BLaER1 treated with 17β-estradiol and CSF1 and Interleukin-3, amounts not matched to agents 10 nM and 100 nM (cell line): ENCODE results near the gene POLR2H.

Source experiments
- H3K27ac ChIP-seq, 11 experiments: shearing (Covaris generic); formaldehyde crosslinking; 2 replicates each; pipeline ENCODE4 v1.8.1; 2022
- H3K27me3 ChIP-seq, 11 experiments: shearing (Covaris generic); formaldehyde crosslinking; 2 replicates each; pipeline ENCODE4 v1.8.1; 2022
- H3K36me3 ChIP-seq, 11 experiments: shearing (Covaris generic); formaldehyde crosslinking; 2 replicates each; pipeline ENCODE4 v1.8.1; 2022
- H3K4me1 ChIP-seq, 10 experiments: shearing (Covaris generic); formaldehyde crosslinking; 2 replicates each; pipeline ENCODE4 v1.8.1; 2022
- H3K4me2 ChIP-seq, 11 experiments: shearing (Covaris generic); formaldehyde crosslinking; 2 replicates each; pipeline ENCODE4 v1.8.1; 2022
- H3K4me3 ChIP-seq, 10 experiments: shearing (Covaris generic); formaldehyde crosslinking; 2 replicates each; pipeline ENCODE4 v1.8.1; 2022
- H3K9ac ChIP-seq, 11 experiments: shearing (Covaris generic); formaldehyde crosslinking; 2 replicates each; pipeline ENCODE4 v1.8.1; 2022
- H3K9me3 ChIP-seq, 11 experiments: shearing (Covaris generic); formaldehyde crosslinking; replicated peaks in 1 of 11; 2 replicates each; pipeline ENCODE4 v1.8.1; 2022
- H4K20me1 ChIP-seq, 11 experiments: shearing (Covaris generic); formaldehyde crosslinking; 2 replicates each; pipeline ENCODE4 v1.8.1; 2022
- Cebpa-rat ChIP-seq, 11 experiments: shearing (Covaris generic); IDR thresholded peaks; 2 replicates each; pipeline ENCODE4 v1.8.1; 2022

The POLR2H gene

DNA sequence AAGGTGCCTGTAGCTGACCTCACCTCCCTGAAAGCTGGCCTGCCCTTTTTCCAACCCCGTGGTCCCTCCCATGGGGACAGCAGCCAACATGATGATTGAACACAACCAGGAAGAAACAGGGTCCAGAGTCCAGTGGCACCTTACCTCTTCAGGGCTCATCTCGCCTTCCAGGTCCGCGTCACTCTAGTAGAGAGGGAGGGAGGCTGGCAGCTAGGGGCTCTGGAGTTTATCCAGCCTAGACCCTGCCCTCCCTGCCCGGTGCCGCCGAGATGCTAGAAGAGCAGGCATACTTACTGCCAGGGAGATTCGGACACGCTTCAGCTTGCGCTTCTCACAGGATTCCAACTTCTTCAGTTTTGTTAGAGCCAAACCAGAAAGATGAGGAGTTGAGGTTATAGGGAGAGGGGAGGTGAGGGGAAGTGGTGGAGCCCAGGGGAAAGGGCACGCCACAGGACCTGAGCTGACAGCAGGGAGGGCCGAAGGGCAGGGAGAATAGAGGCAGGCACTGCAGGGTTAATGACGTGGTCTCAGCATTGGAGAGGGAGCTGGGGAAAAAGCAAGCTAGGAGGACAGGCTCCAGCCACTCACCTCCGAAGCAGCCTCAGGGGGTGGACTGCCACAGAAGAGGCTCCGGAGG, 9.2 kb upstream of the POLR2H start:
- no peak overlapping the region for H3K27ac ChIP-seq
- no peak overlapping the region for H3K4me2 ChIP-seq
- H3K9ac ChIP-seq = 0 out of 22 replicates have a peak overlapping the region, but pooled peaks of 2 of the 11 experiments have one; percentile 24 to 31
- H3K27me3 ChIP-seq = no peaks in the 10 kb centered on the region
- peaks cover 0 to 12% (median 0%) of the 10 kb centered on the region in 11 experiments; a peak in 4 of 22 replicates for H4K20me1 ChIP-seq
- H3K4me3 ChIP-seq = no peak overlapping the region
- no peaks in the 10 kb centered on the region for H3K9me3 ChIP-seq
- TF ChIP-seq Cebpa-rat (IDR thresholded peaks at IDR 0.05) = no peak
- peaks cover 12 to 58% (median 40%) of the 10 kb centered on the region in 11 experiments; a peak in 20 of 22 replicates for H3K36me3 ChIP-seq
- H3K4me1 ChIP-seq = peaks cover 0 to 23% (median 5%) of the 10 kb centered on the region in 10 experiments; a peak in 9 of 20 replicates

DNA sequence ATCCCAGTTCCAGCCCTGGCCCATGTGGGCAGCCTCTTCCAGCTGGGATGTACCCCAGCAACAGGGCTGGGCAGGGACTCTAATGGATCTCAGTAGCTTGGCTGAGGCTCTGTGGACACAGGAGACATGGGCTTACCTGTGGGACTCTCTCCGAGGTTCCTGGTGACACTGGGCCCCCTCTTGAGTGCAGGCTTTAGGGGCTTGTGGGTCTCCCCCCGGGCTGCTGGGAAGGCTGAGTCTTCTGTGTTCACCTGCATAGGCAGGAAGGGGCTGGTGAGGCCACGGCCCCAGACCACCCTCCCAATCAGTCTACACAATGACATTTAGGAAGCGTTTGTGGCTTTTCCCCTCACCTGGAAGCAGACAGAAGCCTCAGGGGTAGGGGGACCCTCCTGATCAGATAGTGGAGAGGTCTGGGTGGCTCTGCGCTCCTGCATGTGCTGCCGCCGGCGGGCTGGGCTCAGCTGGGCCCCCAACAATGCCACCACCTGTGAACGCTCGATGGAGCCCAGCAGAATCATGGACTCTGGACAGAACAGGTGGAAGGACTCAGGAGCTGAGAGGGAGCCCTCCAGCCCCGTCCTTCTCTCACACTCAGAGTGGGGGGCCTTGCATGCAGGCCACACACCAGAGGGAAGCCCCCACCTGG, 8.5 kb upstream of the POLR2H start:
- H3K9me3 ChIP-seq = no peaks in the 10 kb centered on the region
- peak overlapping the region in 1 of 11 experiments; percentile 24; a peak in 1 of 22 replicates for H3K9ac ChIP-seq
- H4K20me1 ChIP-seq = peaks cover 0 to 12% (median 0%) of the 10 kb centered on the region in 11 experiments; a peak in 4 of 22 replicates
- peaks cover 12 to 66% (median 42%) of the 10 kb centered on the region in 11 experiments; a peak in 20 of 22 replicates for H3K36me3 ChIP-seq
- no peak for TF ChIP-seq Cebpa-rat (IDR thresholded peaks at IDR 0.05)
- H3K4me3 ChIP-seq = no peak overlapping the region
- H3K4me2 ChIP-seq = no peak overlapping the region
- no peak overlapping the region for H3K27ac ChIP-seq
- peaks cover 0 to 15% (median 5%) of the 10 kb centered on the region in 10 experiments; a peak in 8 of 20 replicates for H3K4me1 ChIP-seq
- H3K27me3 ChIP-seq = no peaks in the 10 kb centered on the region

DNA sequence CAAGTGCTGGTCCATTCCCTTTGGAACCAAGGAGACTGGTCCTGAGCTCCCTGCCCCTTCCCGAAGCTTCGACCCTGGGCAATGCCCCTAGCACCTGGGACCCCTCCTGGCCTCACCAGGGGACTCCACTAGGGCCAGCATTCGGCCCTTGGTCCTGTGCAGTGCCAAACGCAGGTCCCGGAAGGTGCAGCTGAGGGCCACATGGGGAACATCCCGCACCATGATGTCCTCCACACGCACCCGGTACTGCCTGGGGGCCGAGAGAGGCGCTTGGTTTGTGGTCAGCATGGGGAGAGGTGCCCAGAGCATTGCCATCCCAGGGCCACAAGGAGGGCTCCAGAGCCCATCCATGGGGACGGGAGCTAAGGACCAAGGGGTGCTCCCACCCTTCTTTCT, 8.0 kb upstream of the POLR2H start:
- Histone ChIP-seq H3K4me1 (peaks cover 0 to 13% (median 5%) of the 10 kb centered on the region in 10 experiments; a peak in 8 of 20 replicates), H3K4me2 (peak overlapping the region in 1 of 11 experiments; percentile 35; a peak in 1 of 22 replicates)
- no peak for TF ChIP-seq Cebpa-rat (IDR thresholded peaks at IDR 0.05)

DNA sequence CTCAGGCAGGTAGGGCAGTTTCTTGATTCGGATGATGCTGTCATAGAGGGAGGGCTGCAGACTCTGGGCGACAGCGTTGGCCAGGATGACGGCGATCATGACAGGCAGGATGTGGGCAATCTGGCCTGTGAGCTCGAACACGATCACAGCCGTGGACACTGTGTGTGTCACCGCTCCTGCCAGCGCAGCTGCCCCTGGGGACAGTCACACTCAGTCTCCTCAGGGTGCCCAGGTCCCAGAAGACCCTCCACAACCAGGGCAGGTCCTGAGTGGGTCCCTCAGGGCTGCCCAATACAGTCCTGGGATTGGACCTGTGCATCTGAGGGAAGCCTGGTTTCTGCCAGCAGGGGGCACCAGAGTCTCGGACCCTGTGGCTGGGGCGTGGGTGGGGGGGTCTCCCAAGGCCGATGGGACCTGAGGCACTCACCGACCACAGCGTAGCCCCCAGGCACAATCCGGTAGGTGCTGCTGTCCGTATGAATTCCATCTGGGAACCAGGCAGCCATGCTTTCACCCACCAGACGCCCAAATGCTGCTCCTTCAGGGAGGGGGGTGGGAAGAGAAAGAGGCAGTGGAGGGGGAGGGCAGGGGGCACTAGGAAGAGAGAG, 7.3 kb upstream of the POLR2H start:
- H3K27ac ChIP-seq = no peak overlapping the region; a peak in 1 of 22 replicates
- peak overlapping the region in 2 of 11 experiments; percentile 9 to 35; a peak in 1 of 22 replicates for H3K4me2 ChIP-seq
- H3K9me3 ChIP-seq = no peaks in the 10 kb centered on the region
- no peak overlapping the region; a peak in 1 of 22 replicates for H3K9ac ChIP-seq
- H3K27me3 ChIP-seq = no peaks in the 10 kb centered on the region
- peaks cover 0 to 12% (median 0%) of the 10 kb centered on the region in 11 experiments; a peak in 5 of 22 replicates for H4K20me1 ChIP-seq
- TF ChIP-seq Cebpa-rat (IDR thresholded peaks at IDR 0.05) = no peak
- peaks cover 12 to 75% (median 44%) of the 10 kb centered on the region in 11 experiments; a peak in 20 of 22 replicates for H3K36me3 ChIP-seq
- H3K4me3 ChIP-seq = no peak overlapping the region
- H3K4me1 ChIP-seq = peaks cover 0 to 13% (median 5%) of the 10 kb centered on the region in 10 experiments; a peak in 8 of 20 replicates

More for the DNA sequence above, 8.0 kb upstream of the POLR2H start:
- H3K27me3 ChIP-seq = no peaks in the 10 kb centered on the region
- H3K9ac ChIP-seq = peak overlapping the region in 1 of 11 experiments; percentile 24; a peak in 2 of 22 replicates
- no peak overlapping the region for H3K4me3 ChIP-seq
- H3K36me3 ChIP-seq = peaks cover 12 to 71% (median 44%) of the 10 kb centered on the region in 11 experiments; a peak in 20 of 22 replicates
- no peaks in the 10 kb centered on the region for H3K9me3 ChIP-seq
- no peak overlapping the region; a peak in 2 of 22 replicates for H3K27ac ChIP-seq
- peaks cover 0 to 12% (median 0%) of the 10 kb centered on the region in 11 experiments; a peak in 5 of 22 replicates for H4K20me1 ChIP-seq

DNA sequence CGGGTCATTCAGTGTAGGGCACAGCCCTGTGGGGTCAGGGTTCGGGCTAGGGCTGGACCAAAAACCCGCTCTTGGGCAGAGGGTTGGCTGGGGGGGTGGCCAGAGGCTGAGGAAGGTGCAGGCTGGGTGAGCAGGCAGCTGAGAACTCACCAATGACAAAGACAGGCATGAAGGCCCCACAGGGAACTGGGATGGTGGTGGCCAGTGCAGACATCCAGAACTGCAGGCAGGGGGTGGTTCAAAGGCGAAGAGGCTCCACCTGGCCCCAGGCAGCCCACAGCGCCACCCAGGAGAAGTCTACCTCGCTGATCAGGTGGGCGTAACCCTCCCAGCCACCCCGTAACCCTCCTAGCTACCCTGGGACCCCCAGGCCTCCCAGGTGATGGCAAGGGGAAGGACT, 6.8 kb upstream of the POLR2H start:
- TF ChIP-seq Cebpa-rat (IDR thresholded peaks at IDR 0.05) = no peak
- no peaks in the 10 kb centered on the region for H3K27me3 ChIP-seq
- H3K4me3 ChIP-seq = no peak overlapping the region
- H3K4me2 ChIP-seq = no peak overlapping the region
- no peaks in the 10 kb centered on the region for H3K9me3 ChIP-seq
- H3K27ac ChIP-seq = no peak overlapping the region
- peaks cover 12 to 75% (median 44%) of the 10 kb centered on the region in 11 experiments; a peak in 20 of 22 replicates for H3K36me3 ChIP-seq
- H4K20me1 ChIP-seq = peaks cover 0 to 12% (median 0%) of the 10 kb centered on the region in 11 experiments; a peak in 5 of 22 replicates
- H3K9ac ChIP-seq = peak overlapping the region in 1 of 11 experiments; percentile 5; a peak in 1 of 22 replicates
- peaks cover 0 to 13% (median 5%) of the 10 kb centered on the region in 10 experiments; a peak in 8 of 20 replicates for H3K4me1 ChIP-seq

DNA sequence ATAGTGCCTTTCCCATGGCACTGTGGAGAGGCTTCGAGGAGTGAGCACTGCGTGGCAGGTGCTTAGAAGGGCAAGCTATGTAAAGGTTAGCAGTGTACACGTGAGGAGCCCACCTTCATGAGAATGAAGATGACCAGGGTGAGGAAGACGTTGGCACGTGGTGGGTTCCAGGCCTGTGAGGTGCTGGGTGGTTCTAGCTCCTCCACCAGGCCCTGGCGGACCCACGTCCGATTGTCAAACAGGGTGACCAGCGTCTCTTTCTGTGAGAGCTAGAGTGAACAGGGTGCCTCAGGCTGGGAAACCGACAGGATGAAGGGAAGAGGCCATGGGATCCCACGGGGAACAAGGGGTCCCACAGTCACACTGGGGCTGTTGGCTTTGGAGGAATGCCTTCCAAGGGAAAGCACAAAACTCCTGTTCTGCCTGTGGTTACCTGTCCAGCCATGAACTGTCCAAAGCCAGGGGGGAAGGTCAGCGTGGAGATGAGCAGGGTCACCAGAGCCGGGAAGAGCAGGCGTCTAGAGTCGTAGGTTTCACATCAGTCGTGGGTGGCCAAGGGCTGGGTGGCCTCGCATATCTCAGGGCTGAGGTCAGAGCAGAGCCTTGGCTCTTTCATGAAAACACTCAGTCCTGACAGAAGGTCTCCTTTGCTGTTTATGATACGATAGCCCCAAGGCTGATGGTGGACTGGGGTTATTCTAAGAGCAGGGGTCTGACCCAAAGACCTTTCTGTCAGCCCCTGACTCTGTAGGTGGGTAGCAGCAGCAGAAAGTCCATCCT, 6.1 kb upstream of the POLR2H start:
- Histone ChIP-seq H3K27me3 (no peaks in the 10 kb centered on the region), H3K9ac (no peak overlapping the region; a peak in 2 of 22 replicates), H3K9me3 (no peaks in the 10 kb centered on the region), H4K20me1 (peaks cover 0 to 17% (median 0%) of the 10 kb centered on the region in 11 experiments; a peak in 5 of 22 replicates), H3K4me3 (no peak overlapping the region), H3K4me1 (peaks cover 5 to 18% (median 10%) of the 10 kb centered on the region in 10 experiments), H3K27ac (no peak overlapping the region), H3K4me2 (no peak overlapping the region), H3K36me3 (peaks cover 12 to 75% (median 44%) of the 10 kb centered on the region in 11 experiments; a peak in 20 of 22 replicates)
- no peak for TF ChIP-seq Cebpa-rat (IDR thresholded peaks at IDR 0.05)

DNA sequence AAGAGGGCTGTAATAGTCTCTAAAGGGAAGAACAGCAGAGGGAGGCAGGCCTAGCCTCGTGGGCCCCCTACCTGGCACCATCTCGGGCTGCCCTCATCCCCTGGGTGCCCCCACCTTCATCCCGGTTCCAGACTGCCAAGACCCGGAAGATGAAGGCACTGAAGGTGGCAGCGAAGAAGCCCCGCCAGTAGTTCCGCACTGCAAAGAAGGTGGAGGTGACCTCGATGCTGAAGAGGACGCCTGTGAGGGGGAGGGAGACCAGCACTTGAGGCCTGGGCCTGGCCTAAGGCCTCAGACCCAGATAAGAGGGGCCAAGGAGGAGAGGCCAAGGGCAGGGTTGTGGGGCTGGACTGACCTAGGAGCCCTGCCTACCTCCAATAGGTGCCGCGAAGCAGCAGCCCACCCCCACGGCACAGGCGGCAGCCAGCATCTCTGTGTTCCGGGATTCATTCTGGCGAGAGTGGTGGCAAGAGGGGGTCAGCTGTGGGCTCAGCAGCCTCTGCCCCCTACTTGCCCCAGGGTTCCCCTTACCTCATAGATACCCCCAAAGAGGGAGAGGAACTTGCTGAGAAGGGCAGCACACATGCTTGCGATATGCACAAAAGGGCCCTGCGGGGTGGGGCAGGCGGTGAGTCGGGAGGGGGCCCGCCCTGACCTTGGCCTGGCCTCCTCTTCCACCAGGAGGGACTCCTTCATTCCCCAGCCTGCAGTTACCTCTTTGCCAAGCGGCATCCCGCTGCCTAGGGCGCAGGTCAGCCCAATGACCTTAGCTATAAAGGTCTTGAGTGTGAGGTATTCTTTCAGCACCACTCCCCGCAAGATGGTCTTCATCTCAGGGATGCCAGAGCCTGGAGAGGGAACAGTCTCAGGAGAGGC, 4.0 kb upstream of the POLR2H start:
- Histone ChIP-seq H3K36me3 (peaks cover 12 to 56% (median 36%) of the 10 kb centered on the region in 11 experiments; a peak in 20 of 22 replicates), H3K27me3 (no peaks in the 10 kb centered on the region)
- no peak for TF ChIP-seq Cebpa-rat (IDR thresholded peaks at IDR 0.05)

More for the DNA sequence above, 4.0 kb upstream of the POLR2H start:
- no peaks in the 10 kb centered on the region for H3K9me3 ChIP-seq
- no peak overlapping the region for H3K27ac ChIP-seq
- H3K4me2 ChIP-seq = no peak overlapping the region
- H4K20me1 ChIP-seq = peaks cover 0 to 17% (median 0%) of the 10 kb centered on the region in 11 experiments; a peak in 5 of 22 replicates
- H3K4me1 ChIP-seq = peaks cover 13 to 22% (median 18%) of the 10 kb centered on the region in 10 experiments
- H3K4me3 ChIP-seq = no peak overlapping the region
- 0 out of 22 replicates have a peak overlapping the region, but pooled peaks of 1 of the 11 experiments have one; percentile 37 for H3K9ac ChIP-seq
